H1 (cell line): Measurements from ENCODE around the gene HMGB3. TPM values are rescaled to one million over a fixed set of nuclear protein-coding genes. Genes with fewer than 3 reads are reported as not detected.

Experiments
- CTCF ChIA-PET: fragments of 300-600 bp; sonication (Branson Sonifier 250); formaldehyde crosslinking; loops from one replicate; lab custom pipeline; 2021; ENCODE audit not compliant: partially characterized antibody; lab: Charles Lee
- POLR2A ChIA-PET: fragments of 300-600 bp; sonication (Branson Sonifier 250); formaldehyde crosslinking; loops from one replicate; lab custom pipeline; 2021; ENCODE audit warnings: inconsistent platforms; ENCODE audit not compliant: partially characterized antibody; lab: Charles Lee
- DNase-seq, 2 experiments: peaks; one replicate each; pipeline versions ENCODE4 v3.0.0 to v3.0.0-alpha.2; 2010 to 2022; ENCODE audit warnings: low spot score in 2 of 2, low read depth in 1 of 2, mixed read lengths in 1 of 2
- FAIRE-seq: peaks from 2 replicates; lab custom pipeline; 2011; peaks lifted over from hg19 to GRCh38; lab: Jason Lieb, UNC
- H2AFZ ChIP-seq: 2 replicates; pipeline ENCODE4 v1.8.1; 2012; ENCODE audit warnings: low read length, inconsistent platforms
- H2AK5ac ChIP-seq: 2 replicates; pipeline ENCODE4 v1.6.1; 2013; ENCODE audit warnings: low read depth, low read length
- H2BK120ac ChIP-seq: replicated peaks from 2 replicates; pipeline ENCODE3; 2013; ENCODE audit warnings: low read depth, low read length, inconsistent platforms
- H2BK12ac ChIP-seq: 2 replicates; pipeline ENCODE4 v1.6.1; 2013; ENCODE audit warnings: low read depth, low read length
- H2BK15ac ChIP-seq: 2 replicates; pipeline ENCODE4 v1.6.1; 2013; ENCODE audit warnings: low read length
- H2BK20ac ChIP-seq: 2 replicates; pipeline ENCODE4 v1.6.1; 2013; ENCODE audit warnings: low read length
- H2BK5ac ChIP-seq: 2 replicates; pipeline ENCODE4 v1.6.1; 2013; ENCODE audit warnings: low read depth, low read length
- H3K14ac ChIP-seq: 2 replicates; pipeline ENCODE4 v1.6.1; 2013; ENCODE audit warnings: inconsistent platforms; ENCODE audit not compliant: insufficient read length
- H3K18ac ChIP-seq: 2 replicates; pipeline ENCODE4 v1.6.1; 2013; ENCODE audit warnings: low read length; ENCODE audit errors: extremely low read depth
- H3K23ac ChIP-seq: 2 replicates; pipeline ENCODE4 v1.6.1; 2013; ENCODE audit warnings: inconsistent platforms; ENCODE audit not compliant: insufficient read length
- H3K23me2 ChIP-seq: 2 replicates; pipeline ENCODE4 v1.6.1; 2013; ENCODE audit warnings: low read depth, low read length
- H3K27ac ChIP-seq: 2 replicates; pipeline ENCODE4 v1.6.1; 2011; ENCODE audit warnings: low read depth, low read length, inconsistent platforms
- H3K27me3 ChIP-seq, 4 experiments: replicated peaks in 1 of 4; 1 replicate in 1 of 4; 2 replicates in 3 of 4; pipeline versions ENCODE4 v1.6.1 to v1.8.1; 2011 to 2013; ENCODE audit warnings: low read length in 3 of 4, mild to moderate bottlenecking in 3 of 4, inconsistent platforms in 2 of 4, mixed read lengths in 2 of 4, moderate library complexity in 1 of 4; ENCODE audit not compliant: control insufficient read depth in 3 of 4, insufficient read depth in 3 of 4; ENCODE audit errors: extremely low read depth in 1 of 4
- H3K36me3 ChIP-seq, 4 experiments: 2 replicates each; pipeline versions ENCODE4 v1.6.1 to v1.8.1; 2011 to 2013; ENCODE audit warnings: mild to moderate bottlenecking in 4 of 4, low read length in 3 of 4, moderate library complexity in 2 of 4, control low read depth in 1 of 4, inconsistent platforms in 1 of 4; ENCODE audit not compliant: insufficient read depth in 4 of 4, control insufficient read depth in 2 of 4
- H3K4ac ChIP-seq: replicated peaks from 2 replicates; pipeline ENCODE3; 2013; ENCODE audit warnings: low read length, low read depth, mixed read lengths, inconsistent platforms; ENCODE audit not compliant: insufficient read length
- H3K4me1 ChIP-seq, 4 experiments: replicated peaks in 1 of 4; 1 replicate in 1 of 4; 2 replicates in 3 of 4; pipeline versions ENCODE4 v1.6.1 to v1.8.1; 2011 to 2013; ENCODE audit warnings: low read length in 3 of 4, inconsistent platforms in 2 of 4, mixed read lengths in 1 of 4; ENCODE audit not compliant: insufficient read depth in 4 of 4, control insufficient read depth in 3 of 4
- H3K4me2 ChIP-seq, 2 experiments: 2 replicates each; pipeline versions ENCODE4 v1.6.1 to v1.8.1; 2011 to 2013; ENCODE audit warnings: low read depth in 2 of 2, low read length in 2 of 2, control low read depth in 1 of 2, inconsistent platforms in 1 of 2, mild to moderate bottlenecking in 1 of 2; ENCODE audit not compliant: insufficient read depth in 1 of 2
- H3K4me3 ChIP-seq, 4 experiments: fragments of 200-600, 300-600 bp in 1 of 4; sonication (generic), shearing (Covaris generic), sonication (Bioruptor Twin) in 1 of 4; 2 replicates each; pipeline versions ENCODE4 v1.5.1 to v1.8.1; 2011 to 2016; ENCODE audit warnings: low read length in 4 of 4, low read depth in 3 of 4, control low read depth in 2 of 4, inconsistent platforms in 2 of 4, mild to moderate bottlenecking in 2 of 4, mixed read lengths in 1 of 4, moderate library complexity in 1 of 4; ENCODE audit not compliant: insufficient read depth in 2 of 4; ENCODE audit errors: extremely low read depth in 1 of 4
- H3K56ac ChIP-seq: replicated peaks from 2 replicates; pipeline ENCODE3; 2013; ENCODE audit warnings: low read depth, mild to moderate bottlenecking, mixed read lengths, low read length, inconsistent platforms; ENCODE audit not compliant: insufficient read length
- H3K79me1 ChIP-seq: 2 replicates; pipeline ENCODE4 v1.6.1; 2013; ENCODE audit warnings: low read depth, low read length, control low read depth
- H3K79me2 ChIP-seq, 2 experiments: 2 replicates each; pipeline versions ENCODE4 v1.6.1 to v1.8.1; 2012 to 2013; ENCODE audit warnings: low read length in 2 of 2, mild to moderate bottlenecking in 2 of 2, inconsistent platforms in 1 of 2; ENCODE audit not compliant: insufficient read depth in 2 of 2, control insufficient read depth in 1 of 2
- H3K9ac ChIP-seq, 4 experiments: replicated peaks in 1 of 4; 1 replicate in 1 of 4; 2 replicates in 3 of 4; pipeline versions ENCODE4 v1.6.1 to v1.8.1; 2011 to 2013; ENCODE audit warnings: low read depth in 3 of 4, low read length in 3 of 4, control low read depth in 2 of 4, mild to moderate bottlenecking in 2 of 4, moderate library complexity in 2 of 4, inconsistent platforms in 1 of 4; ENCODE audit errors: extremely low read depth in 1 of 4
- H3K9me3 ChIP-seq, 2 experiments: 2 replicates each; pipeline versions ENCODE4 v1.6.1 to v1.8.1; 2012 to 2013; ENCODE audit warnings: mild to moderate bottlenecking in 2 of 2, moderate library complexity in 2 of 2, control low read depth in 1 of 2, inconsistent platforms in 1 of 2, low read depth in 1 of 2, low read length in 1 of 2, mixed read lengths in 1 of 2; ENCODE audit not compliant: insufficient read depth in 2 of 2
- H4K20me1 ChIP-seq, 2 experiments: replicated peaks in 1 of 2; 2 replicates each; pipeline versions ENCODE3 to v1.8.1; 2011 to 2013; ENCODE audit warnings: inconsistent platforms in 2 of 2, low read length in 2 of 2, mild to moderate bottlenecking in 1 of 2; ENCODE audit not compliant: insufficient read depth in 2 of 2, control insufficient read depth in 1 of 2
- H4K5ac ChIP-seq: 2 replicates; pipeline ENCODE4 v1.6.1; 2013; ENCODE audit warnings: low read length, low read depth, mixed read lengths, inconsistent platforms; ENCODE audit not compliant: insufficient read length
- H4K8ac ChIP-seq: 2 replicates; pipeline ENCODE4 v1.8.0; 2013; ENCODE audit warnings: mild to moderate bottlenecking, moderate library complexity, low read length, inconsistent platforms; ENCODE audit not compliant: insufficient read depth; ENCODE audit errors: extremely low read depth
- H4K91ac ChIP-seq: replicated peaks from 2 replicates; pipeline ENCODE3; 2013; ENCODE audit warnings: low read length, mixed read lengths, inconsistent platforms; ENCODE audit not compliant: insufficient read length
- CHD2 ChIP-seq: IDR thresholded peaks from 2 replicates; pipeline ENCODE4 v1.6.1; 2012; ENCODE audit warnings: low read length, improper control_type of control experiment
- CREB1 ChIP-seq: IDR thresholded peaks from 2 replicates; pipeline ENCODE4 v1.6.1; 2012; ENCODE audit warnings: inconsistent platforms
- GTF2F1 ChIP-seq: IDR thresholded peaks from 2 replicates; pipeline ENCODE4 v1.6.1; 2012; ENCODE audit warnings: low read depth, low read length, improper control_type of control experiment, borderline replicate concordance
- JUND ChIP-seq: IDR thresholded peaks from 2 replicates; pipeline ENCODE4 v1.6.1; 2011; ENCODE audit warnings: mild to moderate bottlenecking, improper control_type of control experiment, low read length
- KDM4A ChIP-seq: IDR thresholded peaks from one replicate; pipeline ENCODE4 v1.7.1; 2012; ENCODE audit warnings: low read depth, mild to moderate bottlenecking, moderate library complexity, low read length, inconsistent platforms; ENCODE audit not compliant: severe bottlenecking
- SP2 ChIP-seq: IDR thresholded peaks from 2 replicates; pipeline ENCODE4 v1.6.1; 2012; ENCODE audit warnings: mild to moderate bottlenecking, low read length, inconsistent platforms
- SRF ChIP-seq: IDR thresholded peaks from 2 replicates; pipeline ENCODE4 v1.6.1; 2011; ENCODE audit warnings: mild to moderate bottlenecking, low read depth, low read length, moderate library complexity
- YY1 ChIP-seq: IDR thresholded peaks from 2 replicates; pipeline ENCODE4 v1.6.1; 2011; ENCODE audit warnings: low read depth, mild to moderate bottlenecking, low read length
- ZNF274 ChIP-seq: IDR thresholded peaks from 2 replicates; pipeline ENCODE4 v1.7.0; 2012; ENCODE audit warnings: low read length, borderline replicate concordance; ENCODE audit errors: extremely low read depth
- WGBS, 2 experiments: shearing (Covaris generic) in 1 of 2; methylation state at CpG; one replicate each; pipeline versions ENCODE4 v1.1.6 to v1.1.7; 2013 to 2015; ENCODE audit warnings: low lambda C conversion rate in 2 of 2, mixed read lengths in 2 of 2, inconsistent platforms in 1 of 2, low coverage in 1 of 2, missing lambda C conversion rate in 1 of 2; ENCODE audit not compliant: insufficient replicate concordance in 2 of 2, insufficient coverage in 1 of 2, insufficient read length in 1 of 2; ENCODE audit errors: extremely low coverage in 1 of 2, missing lambda C conversion rate in 1 of 2; 5-methylcytosine and 5-hydroxymethylcytosine counted together
- polyA plus RNA-seq, 7 experiments: library from polyadenylated mRNA; depleted of rRNA in 3 of 7; stranded (reverse) in 5 of 7; unstranded in 2 of 7; fragments of >200 nt in 5 of 7; fragments of 200-250 nt in 2 of 7; gene quantifications; 1 replicate in 5 of 7; 2 replicates in 1 of 7; 4 replicates in 1 of 7; pipeline versions ENCODE4 v1.2.1 to v1.2.3, GENCODE V29; 2011 to 2013; ENCODE audit warnings: missing spikeins in 2 of 7, mixed read lengths in 2 of 7
- total RNA-seq: library from RNA; stranded (reverse); fragmentation: NEBNext Ultra II Directional; extraction: Animal tissue kit (Norgen Biotek cat#: 25700); gene quantifications from 2 replicates; pipeline ENCODE4 v1.2.1, GENCODE V29; 2021
- TF ChIP-seq, protein P1 (sequence below): IDR thresholded peaks from 2 replicates; pipeline ENCODE4 v1.6.1; 2011; ENCODE audit warnings: low read length, improper control_type of control experiment
- TF ChIP-seq, protein P2 (sequence below), 3 experiments: IDR thresholded peaks; 1 replicate in 2 of 3; 2 replicates in 1 of 3; pipeline versions ENCODE4 v1.5.1 to v1.6.1; 2011; ENCODE audit warnings: low read length in 3 of 3, mild to moderate bottlenecking in 3 of 3, inconsistent platforms in 2 of 3, low read depth in 1 of 3, moderate library complexity in 1 of 3; ENCODE audit not compliant: insufficient read depth in 1 of 3; ENCODE audit errors: control extremely low read depth in 1 of 3

HMGB3 gene
- total and polyA plus RNA-seq, 2 of the 8 experiments (the other 6 are each of a cell fraction or from before 2014, with no cell fraction given), result 55.8 to 346 TPM

DNA sequence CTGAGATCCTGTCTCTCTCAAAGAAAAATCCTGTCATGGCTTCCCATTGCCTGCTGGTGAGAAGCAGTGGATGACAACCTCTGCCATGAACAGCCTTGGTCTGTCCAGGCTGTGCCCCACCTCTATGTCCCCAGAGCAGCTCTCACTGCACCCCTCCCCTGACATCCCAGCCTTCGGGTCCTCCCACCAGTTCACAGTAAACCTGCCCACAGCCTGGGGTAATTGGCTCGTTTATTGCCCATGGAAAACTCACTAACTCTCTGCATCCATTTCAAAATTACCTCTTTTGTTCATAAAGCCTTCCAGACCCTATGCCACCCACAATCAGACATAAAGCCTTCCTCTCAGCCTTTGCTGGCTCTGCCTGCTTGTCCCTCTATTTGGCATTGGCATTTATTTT is 10.7 kb upstream of the HMGB3 start:
- no peak for FAIRE-seq
- H4K91ac ChIP-seq, result no peak overlapping the region
- no peak overlapping the region for H3K23ac ChIP-seq
- no peak overlapping the region for H3K56ac ChIP-seq
- H2BK120ac ChIP-seq, result no peak overlapping the region
- H2AFZ ChIP-seq, result no peak overlapping the region
- WGBS, 2 experiments, result 85% methylated on average over 2 of the region's 2 CpGs; no CpG with 5 or more reads in 1 of the 2 experiments
- H3K27ac ChIP-seq, result no peak overlapping the region
- no peak overlapping the region for H3K4ac ChIP-seq
- DNase-seq, result no peak
- no peaks in the 10 kb centered on the region for H3K79me1 ChIP-seq
- H3K14ac ChIP-seq, result no peak overlapping the region
- TF ChIP-seq YY1 (no peak), GTF2F1 (no peak), ZNF274 (no peak), CREB1 (no peak), SRF (no peak), SP2 (no peak), CHD2 (no peak), JUND (no peak), KDM4A (no peak)
- TF ChIP-seq, protein P1, sequence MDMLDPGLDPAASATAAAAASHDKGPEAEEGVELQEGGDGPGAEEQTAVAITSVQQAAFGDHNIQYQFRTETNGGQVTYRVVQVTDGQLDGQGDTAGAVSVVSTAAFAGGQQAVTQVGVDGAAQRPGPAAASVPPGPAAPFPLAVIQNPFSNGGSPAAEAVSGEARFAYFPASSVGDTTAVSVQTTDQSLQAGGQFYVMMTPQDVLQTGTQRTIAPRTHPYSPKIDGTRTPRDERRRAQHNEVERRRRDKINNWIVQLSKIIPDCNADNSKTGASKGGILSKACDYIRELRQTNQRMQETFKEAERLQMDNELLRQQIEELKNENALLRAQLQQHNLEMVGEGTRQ, result no peak
- TF ChIP-seq, protein P2, sequence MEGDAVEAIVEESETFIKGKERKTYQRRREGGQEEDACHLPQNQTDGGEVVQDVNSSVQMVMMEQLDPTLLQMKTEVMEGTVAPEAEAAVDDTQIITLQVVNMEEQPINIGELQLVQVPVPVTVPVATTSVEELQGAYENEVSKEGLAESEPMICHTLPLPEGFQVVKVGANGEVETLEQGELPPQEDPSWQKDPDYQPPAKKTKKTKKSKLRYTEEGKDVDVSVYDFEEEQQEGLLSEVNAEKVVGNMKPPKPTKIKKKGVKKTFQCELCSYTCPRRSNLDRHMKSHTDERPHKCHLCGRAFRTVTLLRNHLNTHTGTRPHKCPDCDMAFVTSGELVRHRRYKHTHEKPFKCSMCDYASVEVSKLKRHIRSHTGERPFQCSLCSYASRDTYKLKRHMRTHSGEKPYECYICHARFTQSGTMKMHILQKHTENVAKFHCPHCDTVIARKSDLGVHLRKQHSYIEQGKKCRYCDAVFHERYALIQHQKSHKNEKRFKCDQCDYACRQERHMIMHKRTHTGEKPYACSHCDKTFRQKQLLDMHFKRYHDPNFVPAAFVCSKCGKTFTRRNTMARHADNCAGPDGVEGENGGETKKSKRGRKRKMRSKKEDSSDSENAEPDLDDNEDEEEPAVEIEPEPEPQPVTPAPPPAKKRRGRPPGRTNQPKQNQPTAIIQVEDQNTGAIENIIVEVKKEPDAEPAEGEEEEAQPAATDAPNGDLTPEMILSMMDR (IDR thresholded peaks at IDR 0.05; ENCODE audit: control extremely low read depth in 1 of 3, insufficient read depth in 1 of 3, low read depth in 1 of 3, low read length in 3 of 3), result no peak
- H4K5ac ChIP-seq, result no peak overlapping the region
- ChIA-PET CTCF (interaction anchor here (1.0 kb wide), 1 partner anchor 24 kb away, joined by 3 read pairs; no protein-coding TSS in a partner anchor), POLR2A (no interaction called here)
- H3K36me3 ChIP-seq, result no peaks in the 10 kb centered on the region
- H3K23me2 ChIP-seq, result no peaks in the 10 kb centered on the region
- no peaks in the 10 kb centered on the region for H4K20me1 ChIP-seq
- no peaks in the 10 kb centered on the region for H3K9me3 ChIP-seq
- H3K4me2 ChIP-seq, result no peak overlapping the region
- H3K79me2 ChIP-seq, result no peaks in the 10 kb centered on the region
- no peak overlapping the region for H3K18ac ChIP-seq
- H4K8ac ChIP-seq, result no peak overlapping the region
- H3K9ac ChIP-seq, result no peak overlapping the region
- H2BK5ac ChIP-seq, result no peak overlapping the region
- H2BK15ac ChIP-seq, result no peak overlapping the region
- H2AK5ac ChIP-seq, result no peak overlapping the region
- H2BK12ac ChIP-seq, result no peak overlapping the region
- H3K4me3 ChIP-seq, result no peak overlapping the region
- H3K4me1 ChIP-seq, result peaks cover 0 to 6% (median 2%) of the 10 kb centered on the region in 4 experiments; a peak in 3 of 7 replicates
- H3K27me3 ChIP-seq, result no peaks in the 10 kb centered on the region
- no peak overlapping the region for H2BK20ac ChIP-seq
